Lung (tissue), 16 donors: ENCODE results near the gene PSMD10. TPM values are rescaled to one million over a fixed set of nuclear protein-coding genes. Genes with fewer than 3 reads are reported as not detected.

Experiments used
- ATAC-seq: fragments of 200-7000 bp; cut with Tn5 transposase; one replicate; pipeline ENCODE4 v1.9.1; 2020; ENCODE audit warnings: moderate number of reproducible peaks; ENCODE audit not compliant: insufficient read depth, low FRiP score
- DNase-seq, 3 donors: peaks; one replicate each; pipeline ENCODE4 v3.0.0-alpha.2; 2013 to 2017
- H3K27ac ChIP-seq, 2 donors: one replicate each; pipeline ENCODE4 v1.5.1; 2013; ENCODE audit warnings: mild to moderate bottlenecking in 2 of 2, moderate library complexity in 2 of 2, control low read depth in 1 of 2, inconsistent platforms in 1 of 2, low read depth in 1 of 2, low read length in 1 of 2
- H3K27me3 ChIP-seq, 3 donors: one replicate each; pipeline ENCODE4 v1.5.1; 2013; ENCODE audit warnings: low read length in 2 of 3; ENCODE audit not compliant: control insufficient read depth in 3 of 3, insufficient read depth in 3 of 3
- H3K36me3 ChIP-seq, 4 donors: one replicate each; pipeline ENCODE4 v1.5.1; 2013; ENCODE audit warnings: low read length in 4 of 4, mild to moderate bottlenecking in 1 of 4, moderate library complexity in 1 of 4; ENCODE audit not compliant: control insufficient read depth in 4 of 4, insufficient read depth in 4 of 4
- H3K4me1 ChIP-seq, 5 donors: one replicate each; pipeline ENCODE4 v1.5.1; 2013; ENCODE audit warnings: low read length in 5 of 5, mild to moderate bottlenecking in 2 of 5, moderate library complexity in 1 of 5; ENCODE audit not compliant: control insufficient read depth in 5 of 5, insufficient read depth in 5 of 5
- H3K4me3 ChIP-seq: one replicate; pipeline ENCODE4 v1.5.1; 2013; ENCODE audit warnings: mild to moderate bottlenecking, control low read depth, moderate library complexity
- H3K9ac ChIP-seq, 2 donors: one replicate each; pipeline ENCODE4 v1.5.1; 2013; ENCODE audit warnings: low read length in 2 of 2, control low read depth in 1 of 2; ENCODE audit not compliant: insufficient read depth in 1 of 2
- H3K9me3 ChIP-seq, 4 donors: one replicate each; pipeline ENCODE4 v1.5.1; 2013; ENCODE audit warnings: low read length in 3 of 4, mild to moderate bottlenecking in 1 of 4, moderate library complexity in 1 of 4; ENCODE audit not compliant: control insufficient read depth in 4 of 4, insufficient read depth in 3 of 4
- WGBS, 2 donors: extraction: QIAGEN DNeasy Blood & Tissue Kit; methylation state at CpG; one replicate each; pipeline ENCODE4 v1.1.7; 2013; 5-methylcytosine and 5-hydroxymethylcytosine counted together
- long read RNA-seq, 5 donors: transcript quantifications; one replicate each; lab custom pipeline, GENCODE V29; 2026
- polyA plus RNA-seq, 2 donors: library from polyadenylated mRNA; stranded (reverse); fragments of 200-250 nt; gene quantifications; one replicate each; pipeline ENCODE4 v1.2.1, GENCODE V29; 2013
- total RNA-seq, 2 donors: library from RNA; depleted of rRNA in 1 of 2; stranded (reverse); fragments of >200 nt in 1 of 2; gene quantifications; one replicate each; pipeline ENCODE4 v1.2.1, GENCODE V29; 2014 to 2021
- TF ChIP-seq, protein P1 (sequence below): IDR thresholded peaks from 2 replicates; pipeline ENCODE4 v1.5.1; 2012; ENCODE audit warnings: mild to moderate bottlenecking; ENCODE audit errors: control extremely low read depth, extremely low read depth
- donor health status: control.
- donor health status: control.
- donor health status: Bipolar disorder and iron deficiency.
- donor health status: healthy.
- donor health status: DM: yes; HTN: yes; CAD: no.

Gene PSMD10
- total RNA-seq (10 to 100 TPM; 40.2 to 55.9 TPM), polyA plus RNA-seq (10 to 100 TPM; 30.9 to 45.9 TPM)
- long read RNA-seq, donor 1, transcript PSMD10-201 (5 exons, 1,546 nt): major isoform, 39 of 44 reads
- long read RNA-seq, donor 1, partial matches to known transcripts: 0 of 44 reads
- long read RNA-seq, donor 1, other reads (novel, unspliced or antisense): 0 of 44 reads
- long read RNA-seq, donor 2, transcript PSMD10-201 (5 exons, 1,546 nt): major isoform, 16 of 19 reads
- long read RNA-seq, donor 2, partial matches to known transcripts: 0 of 19 reads
- long read RNA-seq, donor 2, other reads (novel, unspliced or antisense): 0 of 19 reads
- long read RNA-seq, donor 3, transcript PSMD10-201 (5 exons, 1,546 nt): major isoform, 23 of 25 reads
- long read RNA-seq, donor 3, partial matches to known transcripts: 0 of 25 reads
- long read RNA-seq, donor 3, other reads (novel, unspliced or antisense): 0 of 25 reads
- long read RNA-seq, donor 4, transcript PSMD10-201 (5 exons, 1,546 nt): major isoform, 14 of 16 reads
- long read RNA-seq, donor 4, partial matches to known transcripts: 0 of 16 reads
- long read RNA-seq, donor 4, other reads (novel, unspliced or antisense): 0 of 16 reads
- long read RNA-seq, donor 5, transcript PSMD10-201 (5 exons, 1,546 nt): major isoform, 45 of 63 reads
- long read RNA-seq, donor 5, partial matches to known transcripts: 15 of 63 reads
- long read RNA-seq, donor 5, other reads (novel, unspliced or antisense): 0 of 63 reads

- ATAC-seq (peak; percentile 94), DNase-seq (peak; percentile 96 to 97 (median 97))
- Histone ChIP-seq H3K9me3 (no peaks in the 10 kb centered on the region), H3K36me3 (peaks cover 0 to 5% (median 3%) of the 10 kb centered on the region in 4 donors), H3K27ac (peak within 1 kb of the TSS; percentile 87 to 96), H3K27me3 (peaks cover 0 to 26% (median 6%) of the 10 kb centered on the region in 3 donors), H3K4me3 (peak within 1 kb of the TSS; percentile 66), H3K9ac (peak within 1 kb of the TSS; percentile 88 to 97), H3K4me1 (peaks cover 0 to 5% (median 0%) of the 10 kb centered on the region in 5 donors)
- WGBS, 2 donors: 0 to 26% methylated on average over 28 to 47 of the region's 47 CpGs
- TF ChIP-seq, protein P1, sequence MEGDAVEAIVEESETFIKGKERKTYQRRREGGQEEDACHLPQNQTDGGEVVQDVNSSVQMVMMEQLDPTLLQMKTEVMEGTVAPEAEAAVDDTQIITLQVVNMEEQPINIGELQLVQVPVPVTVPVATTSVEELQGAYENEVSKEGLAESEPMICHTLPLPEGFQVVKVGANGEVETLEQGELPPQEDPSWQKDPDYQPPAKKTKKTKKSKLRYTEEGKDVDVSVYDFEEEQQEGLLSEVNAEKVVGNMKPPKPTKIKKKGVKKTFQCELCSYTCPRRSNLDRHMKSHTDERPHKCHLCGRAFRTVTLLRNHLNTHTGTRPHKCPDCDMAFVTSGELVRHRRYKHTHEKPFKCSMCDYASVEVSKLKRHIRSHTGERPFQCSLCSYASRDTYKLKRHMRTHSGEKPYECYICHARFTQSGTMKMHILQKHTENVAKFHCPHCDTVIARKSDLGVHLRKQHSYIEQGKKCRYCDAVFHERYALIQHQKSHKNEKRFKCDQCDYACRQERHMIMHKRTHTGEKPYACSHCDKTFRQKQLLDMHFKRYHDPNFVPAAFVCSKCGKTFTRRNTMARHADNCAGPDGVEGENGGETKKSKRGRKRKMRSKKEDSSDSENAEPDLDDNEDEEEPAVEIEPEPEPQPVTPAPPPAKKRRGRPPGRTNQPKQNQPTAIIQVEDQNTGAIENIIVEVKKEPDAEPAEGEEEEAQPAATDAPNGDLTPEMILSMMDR: no peak
Measured at GRCh38 chrX:108091264-108091877, at the start of gene PSMD10, which contains the start of gene ATG4A. Gene PSMD10 (minus strand): TSS chrX:108091542. CDS start chrX:108091520, 22 bp downstream. Gene ATG4A (plus strand): TSS chrX:108091778. CDS start chrX:108091827, 49 bp downstream.

DNA sequence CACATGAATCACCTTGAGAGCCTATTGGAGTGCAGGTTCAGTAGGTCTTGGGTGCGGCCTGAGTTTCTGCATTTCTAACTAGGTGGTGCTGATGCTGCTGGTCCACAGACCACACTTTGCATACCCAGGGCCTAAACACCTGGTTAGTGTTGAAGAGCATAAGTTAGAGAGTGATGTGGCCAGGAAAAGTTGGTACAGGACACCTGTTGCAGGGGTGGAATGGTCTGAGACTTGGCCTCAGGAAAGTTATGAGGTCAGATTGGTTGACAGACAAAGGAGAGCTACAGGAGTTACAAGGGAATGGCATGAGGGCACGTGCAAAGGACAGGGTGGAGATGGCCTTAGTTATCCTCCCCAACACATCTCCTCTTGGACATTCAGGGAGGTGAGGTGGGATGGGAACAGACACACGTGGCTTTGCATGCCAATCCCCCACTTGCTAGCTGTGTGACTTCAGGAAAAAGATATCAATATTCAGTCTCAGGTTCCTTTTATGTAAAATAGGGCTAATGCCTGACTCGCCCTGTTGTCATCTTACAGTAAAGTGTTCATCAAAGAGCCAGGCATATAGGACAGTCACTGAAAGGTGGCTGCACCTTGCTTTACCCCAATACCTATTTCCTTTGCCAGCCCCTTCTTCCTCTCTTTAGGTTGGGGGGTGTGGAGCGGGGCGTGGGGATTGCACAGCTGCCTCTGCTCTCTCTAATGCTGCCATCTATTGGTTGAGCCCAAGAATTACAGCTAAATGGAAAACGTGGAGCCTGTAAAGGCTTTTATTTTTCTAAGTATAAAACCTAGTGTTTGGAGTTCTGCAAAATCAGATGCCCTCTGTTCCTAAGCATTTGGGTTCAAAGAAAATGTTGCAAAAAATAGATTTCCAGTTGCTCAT, 47.7 kb upstream of the PSMD10 start:
- DNase-seq (no peak), ATAC-seq (no peak)
- 61 to 85% methylated on average over 5 to 7 of the region's 7 CpGs for WGBS, 2 donors
- Histone ChIP-seq H3K4me1 (no peaks in the 10 kb centered on the region), H3K27me3 (peaks cover 0 to 11% (median 8%) of the 10 kb centered on the region in 3 donors), H3K36me3 (peaks cover 0 to 24% (median 2%) of the 10 kb centered on the region in 4 donors), H3K9me3 (peaks cover 0 to 2% (median 0%) of the 10 kb centered on the region in 4 donors), H3K27ac (no peak overlapping the region), H3K4me3 (no peak overlapping the region), H3K9ac (no peak overlapping the region)
- TF ChIP-seq, protein P1: no peak

- ATAC-seq (no peak), DNase-seq (no peak)
- WGBS, 2 donors: 57 to 100% methylated on average over 1 of the region's 1 CpG
- Histone ChIP-seq H3K4me3 (no peak overlapping the region), H3K9ac (no peak overlapping the region), H3K4me1 (no peaks in the 10 kb centered on the region), H3K9me3 (peaks cover 0 to 2% (median 0%) of the 10 kb centered on the region in 4 donors), H3K36me3 (peaks cover 0 to 19% (median 2%) of the 10 kb centered on the region in 4 donors), H3K27me3 (peaks cover 0 to 27% (median 15%) of the 10 kb centered on the region in 3 donors), H3K27ac (no peak overlapping the region)
- TF ChIP-seq, protein P1: no peak
Measured at GRCh38 chrX:108134724-108135123, 43.4 kb upstream of the PSMD10 start.
